Measurements from ENCODE around the gene SHLD2. TPM values are rescaled to one million over a fixed set of nuclear protein-coding genes. Genes with fewer than 3 reads are reported as not detected.
A peak's percentile ranks its signal among the peaks of the same experiment; 100 is the strongest.

SHLD2 gene
- total RNA-seq, 1 experiment from 2014 or later = 28.9 TPM

GRCh38 chr10:87093632-87094372, 1.2 kb upstream of the SHLD2 start:
- Histone ChIP-seq H4K20me1 (ENCODE audit: insufficient read depth) (0 out of 2 replicates have a peak, but pooled peaks cover 7% of the 10 kb centered on the region), H3K4me3 (replicated peaks in 1 of 2; ENCODE audit: low read depth in 1 of 2, low read length in 2 of 2) (peak overlapping the region; percentile 76 to 80), H3K4me2 (ENCODE audit: low read length) (peak overlapping the region; percentile 95), H3K79me2 (ENCODE audit: insufficient read depth, low read length) (peaks cover 85% of the 10 kb centered on the region), H2AFZ (ENCODE audit: low read depth, low read length, poor library complexity, severe bottlenecking) (no peak overlapping the region), H3K9me3 (ENCODE audit: control insufficient read depth in 1 of 2, insufficient read depth in 1 of 2, low read depth in 1 of 2, low read length in 2 of 2) (no peaks in the 10 kb centered on the region), H3K4me1 (ENCODE audit: control insufficient read depth in 1 of 2, insufficient read depth in 2 of 2, low read length in 2 of 2) (peaks cover 25 to 29% of the 10 kb centered on the region in 2 experiments; a peak in 3 of 4 replicates), H3K36me3 (ENCODE audit: control insufficient read depth in 1 of 2, insufficient read depth in 2 of 2, low read length in 2 of 2) (peaks cover 0 to 12% of the 10 kb centered on the region in 2 experiments; a peak in 1 of 4 replicates), H3K9ac (ENCODE audit: low read length) (peak overlapping the region; percentile 74), H3K9me2 (ENCODE audit: insufficient read depth) (no peaks in the 10 kb centered on the region), H3K27ac (ENCODE audit: low read depth, low read length) (peak overlapping the region; percentile 93), H3K27me3 (ENCODE audit: insufficient read depth, low read length) (no peaks in the 10 kb centered on the region)
- BruUV-seq (replicated peaks) = TSS peak; percentile 49
- RAD21 ChIA-PET (ENCODE audit: low non-redundant PET in 1 of 2, low total read pairs in 2 of 2, uncharacterized antibody in 2 of 2, unreplicated experiment in 2 of 2) = no interaction called here
- peak; percentile 39 for ATAC-seq
- TF ChIP-seq MAX (IDR thresholded peaks at IDR 0.05) (no peak), CBX3 (IDR thresholded peaks at IDR 0.05; ENCODE audit: low read depth) (no peak), FOSL1 (IDR thresholded peaks at IDR 0.05; ENCODE audit: low read depth) (no peak), ZNF274 (IDR thresholded peaks at IDR 0.05; ENCODE audit: low read depth, low read length) (no peak), ZFX (IDR thresholded peaks at IDR 0.05) (no peak), POLR2AphosphoS5 (IDR thresholded peaks at IDR 0.05; ENCODE audit: low read depth, low read length) (no peak), CTCF (IDR thresholded peaks at IDR 0.05 in 2 of 3, conservative IDR thresholded peaks at IDR 0.05 in 1 of 3; ENCODE audit: borderline replicate concordance in 1 of 3, insufficient read depth in 1 of 3, low read depth in 2 of 3, low read length in 2 of 3) (no peak), RAD21 (IDR thresholded peaks at IDR 0.05; ENCODE audit: low read depth) (no peak), SIN3A (IDR thresholded peaks at IDR 0.05; ENCODE audit: low read depth) (no peak), EZH2 (IDR thresholded peaks at IDR 0.05) (no peak), YY1 (IDR thresholded peaks at IDR 0.05; ENCODE audit: extremely low read depth, insufficient replicate concordance, low read depth, low read length) (no peak), ATF3 (IDR thresholded peaks at IDR 0.05) (no peak), JUND (IDR thresholded peaks at IDR 0.05) (no peak), ZBTB33 (IDR thresholded peaks at IDR 0.05; ENCODE audit: extremely low read depth, insufficient replicate concordance, low read length) (no peak), CEBPB (IDR thresholded peaks at IDR 0.05; ENCODE audit: low read depth) (no peak), EGR1 (IDR thresholded peaks at IDR 0.05; ENCODE audit: low read depth) (no peak), TCF7L2 (IDR thresholded peaks at IDR 0.05; ENCODE audit: borderline replicate concordance, extremely low read depth, insufficient read depth, insufficient read length) (no peak), POLR2A (IDR thresholded peaks at IDR 0.05; ENCODE audit: borderline replicate concordance, extremely low read depth, insufficient read depth, insufficient read length) (no peak)
- intact Hi-C loops (cut with micrococcal nuclease) = loop anchor here (2.0 kb wide), 1 partner anchor 123 kb away; no protein-coding TSS in a partner anchor
- DNase-seq (ENCODE audit: low read depth, low spot score) = no peak
- CTCF ChIA-PET = interaction anchor here (1.5 kb wide), 2 partner anchors 125 to 127 kb away, joined by 3 to 4 read pairs; partner anchors contain the start of gene ADIRF
- POLR2A ChIA-PET = interaction anchor here (0.9 to 1.1 kb wide), 2 partner anchors 123 to 126 kb away, joined by 4 to 6 read pairs; partner anchors contain the start of gene ADIRF

Data from HCT116 (cell line).